HCT116 (cell line): ENCODE measurements around the gene FITM1.

Experiments used
- MAX ChIP-seq: IDR thresholded peaks from 2 replicates; pipeline ENCODE4 v1.6.1; 2012
- POLR2A ChIP-seq: IDR thresholded peaks from 2 replicates; pipeline ENCODE4 v1.7.0; 2011; ENCODE audit warnings: borderline replicate concordance; ENCODE audit not compliant: insufficient read depth, insufficient read length; ENCODE audit errors: extremely low read depth
- POLR2AphosphoS5 ChIP-seq: IDR thresholded peaks from 2 replicates; pipeline ENCODE4 v1.6.1; 2011; ENCODE audit warnings: mild to moderate bottlenecking, low read depth, low read length, moderate library complexity
- REST ChIP-seq: IDR thresholded peaks from 2 replicates; pipeline ENCODE4 v1.6.1; 2012; ENCODE audit warnings: low read depth
- ZNF274 ChIP-seq: fragments of 200-500 bp; sonication (Bioruptor generic); IDR thresholded peaks from 2 replicates; pipeline ENCODE4 v1.6.1; 2014; ENCODE audit warnings: mild to moderate bottlenecking, low read depth, low read length, inconsistent platforms
- TF ChIP-seq, protein P1 (sequence below), 3 experiments: fragments of 200-600 bp in 1 of 3; sonication (generic) in 1 of 3; IDR thresholded peaks in 2 of 3; conservative IDR thresholded peaks in 1 of 3; 2 replicates each; pipeline ENCODE4 v1.5.1; 2012 to 2017; ENCODE audit warnings: low read depth in 2 of 3, low read length in 2 of 3, antibody characterized with exemption in 1 of 3, borderline replicate concordance in 1 of 3, control low read depth in 1 of 3, mild to moderate bottlenecking in 1 of 3, mixed read lengths in 1 of 3, mixed run types in 1 of 3, moderate library complexity in 1 of 3; ENCODE audit not compliant: insufficient read depth in 1 of 3
- TF ChIP-seq, protein P2 (sequence below): IDR thresholded peaks from 2 replicates; pipeline ENCODE4 v1.6.1; 2012

- no peak for TF ChIP-seq POLR2AphosphoS5
- TF ChIP-seq POLR2A: no peak
- TF ChIP-seq, protein P1, sequence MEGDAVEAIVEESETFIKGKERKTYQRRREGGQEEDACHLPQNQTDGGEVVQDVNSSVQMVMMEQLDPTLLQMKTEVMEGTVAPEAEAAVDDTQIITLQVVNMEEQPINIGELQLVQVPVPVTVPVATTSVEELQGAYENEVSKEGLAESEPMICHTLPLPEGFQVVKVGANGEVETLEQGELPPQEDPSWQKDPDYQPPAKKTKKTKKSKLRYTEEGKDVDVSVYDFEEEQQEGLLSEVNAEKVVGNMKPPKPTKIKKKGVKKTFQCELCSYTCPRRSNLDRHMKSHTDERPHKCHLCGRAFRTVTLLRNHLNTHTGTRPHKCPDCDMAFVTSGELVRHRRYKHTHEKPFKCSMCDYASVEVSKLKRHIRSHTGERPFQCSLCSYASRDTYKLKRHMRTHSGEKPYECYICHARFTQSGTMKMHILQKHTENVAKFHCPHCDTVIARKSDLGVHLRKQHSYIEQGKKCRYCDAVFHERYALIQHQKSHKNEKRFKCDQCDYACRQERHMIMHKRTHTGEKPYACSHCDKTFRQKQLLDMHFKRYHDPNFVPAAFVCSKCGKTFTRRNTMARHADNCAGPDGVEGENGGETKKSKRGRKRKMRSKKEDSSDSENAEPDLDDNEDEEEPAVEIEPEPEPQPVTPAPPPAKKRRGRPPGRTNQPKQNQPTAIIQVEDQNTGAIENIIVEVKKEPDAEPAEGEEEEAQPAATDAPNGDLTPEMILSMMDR (IDR thresholded peaks at IDR 0.05 in 2 of 3, conservative IDR thresholded peaks at IDR 0.05 in 1 of 3; ENCODE audit: borderline replicate concordance in 1 of 3, insufficient read depth in 1 of 3, low read depth in 2 of 3, low read length in 2 of 3): no peak
- no peak for TF ChIP-seq REST
- no peak for TF ChIP-seq ZNF274
- no peak for TF ChIP-seq MAX
- TF ChIP-seq, protein P2, sequence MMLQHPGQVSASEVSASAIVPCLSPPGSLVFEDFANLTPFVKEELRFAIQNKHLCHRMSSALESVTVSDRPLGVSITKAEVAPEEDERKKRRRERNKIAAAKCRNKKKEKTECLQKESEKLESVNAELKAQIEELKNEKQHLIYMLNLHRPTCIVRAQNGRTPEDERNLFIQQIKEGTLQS: no peak
These were observed 24.6 kb downstream of the FITM1 start for GRCh38 chr14:24155100-24155499.
